ENCODE measurements around the gene TAS2R43.
"Not testable (repeated sequence)": the region's sequence is repeated elsewhere in the genome, so short reads cannot be mapped to it uniquely, and the experiment has no call there.

Gene TAS2R43

DNA sequence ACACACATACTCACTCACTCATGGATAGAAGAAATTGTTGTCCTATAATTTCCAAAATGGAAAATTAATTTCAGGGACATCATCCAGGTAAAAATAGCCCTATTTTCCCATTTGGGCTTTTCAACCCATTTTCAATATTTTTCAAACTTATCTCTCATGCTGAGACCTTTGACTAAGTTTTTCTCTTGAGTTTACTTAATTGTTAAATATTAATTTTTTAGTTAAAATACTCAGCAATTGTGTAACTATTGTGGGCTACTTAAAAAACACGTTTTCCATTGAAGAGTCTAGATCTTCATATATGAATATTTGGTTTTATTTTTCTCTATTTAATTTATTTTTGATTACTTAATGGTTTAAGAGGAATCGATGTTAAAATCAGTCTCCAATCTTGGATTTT, 14.2 kb upstream of the TAS2R43 start:
- Histone ChIP-seq H3K4me3 (ENCODE audit: low read length in 2 of 2) (no peak overlapping the region), H3K36me3 (ENCODE audit: control insufficient read depth in 2 of 2, insufficient read depth in 2 of 2, low read length in 2 of 2) (no peaks in the 10 kb centered on the region), H3K9me3 (ENCODE audit: control insufficient read depth in 2 of 2, low read length in 2 of 2) (no peaks in the 10 kb centered on the region), H3K27ac (ENCODE audit: low read length) (no peak overlapping the region), H3K9ac (ENCODE audit: low read length in 2 of 2) (no peak overlapping the region), H3K27me3 (ENCODE audit: control insufficient read depth in 1 of 2, insufficient read depth in 2 of 2, low read length in 2 of 2) (no peaks in the 10 kb centered on the region), H3K4me1 (ENCODE audit: control insufficient read depth, insufficient read depth, low read length) (no peaks in the 10 kb centered on the region)

GRCh38 chr12:11105546-11105945, 13.4 kb upstream of the TAS2R43 start:
- Histone ChIP-seq H3K4me3 (ENCODE audit: low read length in 2 of 2) (no peak overlapping the region), H3K27ac (ENCODE audit: low read length) (no peak overlapping the region), H3K27me3 (ENCODE audit: control insufficient read depth in 1 of 2, insufficient read depth in 2 of 2, low read length in 2 of 2) (no peaks in the 10 kb centered on the region), H3K36me3 (ENCODE audit: control insufficient read depth in 2 of 2, insufficient read depth in 2 of 2, low read length in 2 of 2) (no peaks in the 10 kb centered on the region), H3K9ac (ENCODE audit: low read length in 2 of 2) (no peak overlapping the region), H3K9me3 (ENCODE audit: control insufficient read depth in 2 of 2, low read length in 2 of 2) (no peaks in the 10 kb centered on the region), H3K4me1 (ENCODE audit: control insufficient read depth, insufficient read depth, low read length) (no peaks in the 10 kb centered on the region)

DNA sequence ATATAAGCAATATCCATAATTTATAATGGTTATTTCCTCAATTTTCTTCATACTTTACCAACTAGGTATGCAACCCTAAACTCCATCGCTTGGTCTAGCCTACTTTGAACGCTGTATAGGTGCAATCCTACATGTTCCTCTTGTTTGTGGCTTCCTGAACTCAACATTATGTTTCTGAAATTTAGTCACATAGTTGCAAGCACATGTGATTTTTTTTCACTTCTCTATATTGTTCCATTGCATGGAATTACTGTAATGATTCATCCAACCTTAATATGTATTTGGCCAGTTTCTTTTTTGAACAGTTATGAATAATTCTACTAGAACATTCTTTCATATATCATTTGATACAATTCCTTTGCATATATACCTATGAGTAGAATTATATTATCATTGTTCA, 2.8 kb upstream of the TAS2R43 start:
- H3K4me1 ChIP-seq (ENCODE audit: control insufficient read depth, insufficient read depth, low read length); H3K9me3 ChIP-seq (ENCODE audit: control insufficient read depth in 2 of 2, low read length in 2 of 2); H3K27ac ChIP-seq (ENCODE audit: low read length); H3K36me3 ChIP-seq (ENCODE audit: control insufficient read depth in 2 of 2, insufficient read depth in 2 of 2, low read length in 2 of 2); H3K27me3 ChIP-seq (ENCODE audit: control insufficient read depth in 1 of 2, insufficient read depth in 2 of 2, low read length in 2 of 2); H3K4me3 ChIP-seq (ENCODE audit: low read length in 2 of 2); H3K9ac ChIP-seq (ENCODE audit: low read length in 2 of 2): not testable (repeated sequence)

DNA sequence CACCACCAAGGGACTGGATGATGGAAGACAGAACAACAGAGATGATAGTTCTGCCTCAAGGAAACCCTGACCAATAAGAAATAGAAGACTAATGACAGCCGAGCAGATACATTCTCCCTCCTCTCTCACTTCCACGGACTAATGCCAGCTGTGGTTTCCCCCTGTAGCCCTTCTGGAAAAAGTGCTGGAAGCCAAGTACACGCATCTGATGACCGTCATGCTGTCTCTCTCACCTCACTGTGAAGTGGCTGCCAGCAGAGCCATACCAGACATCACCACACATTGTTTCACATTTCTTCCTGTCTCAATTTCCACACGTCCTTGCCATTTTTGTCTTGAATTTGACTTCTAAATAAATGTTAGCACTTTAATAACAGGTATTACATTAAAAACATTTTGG, 2.9 kb downstream of the TAS2R43 start:
- Histone ChIP-seq H3K9me3 (ENCODE audit: control insufficient read depth in 2 of 2, low read length in 2 of 2) (no peaks in the 10 kb centered on the region), H3K4me3 (ENCODE audit: low read length in 2 of 2) (no peak overlapping the region), H3K4me1 (ENCODE audit: control insufficient read depth, insufficient read depth, low read length) (no peaks in the 10 kb centered on the region), H3K27me3 (ENCODE audit: control insufficient read depth in 1 of 2, insufficient read depth in 2 of 2, low read length in 2 of 2) (no peaks in the 10 kb centered on the region), H3K36me3 (ENCODE audit: control insufficient read depth in 2 of 2, insufficient read depth in 2 of 2, low read length in 2 of 2) (no peaks in the 10 kb centered on the region), H3K9ac (ENCODE audit: low read length in 2 of 2) (no peak overlapping the region), H3K27ac (ENCODE audit: low read length) (no peak overlapping the region)

DNA sequence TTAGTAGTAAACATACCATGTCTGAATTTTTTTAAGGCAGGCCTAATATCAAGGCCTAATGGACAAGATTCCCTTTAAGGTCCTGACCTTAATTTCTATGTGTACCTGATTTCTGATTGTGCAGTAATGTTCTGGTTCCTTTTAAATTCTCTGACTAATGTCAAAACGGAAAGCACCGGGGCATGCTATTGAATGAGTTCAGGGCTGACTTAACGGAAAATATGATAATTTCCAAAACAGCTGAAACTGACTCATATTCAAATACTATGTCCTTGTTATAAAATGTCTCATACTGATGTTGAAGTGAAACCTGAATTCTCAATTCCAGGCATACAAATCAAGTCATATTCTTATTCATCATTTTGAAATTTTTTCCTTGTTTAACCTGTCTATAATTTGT, 6.7 kb downstream of the TAS2R43 start:
- Histone ChIP-seq H3K9ac (ENCODE audit: low read length in 2 of 2) (no peak overlapping the region), H3K4me3 (ENCODE audit: low read length in 2 of 2) (no peak overlapping the region), H3K36me3 (ENCODE audit: control insufficient read depth in 2 of 2, insufficient read depth in 2 of 2, low read length in 2 of 2) (no peaks in the 10 kb centered on the region), H3K27me3 (ENCODE audit: control insufficient read depth in 1 of 2, insufficient read depth in 2 of 2, low read length in 2 of 2) (no peaks in the 10 kb centered on the region), H3K27ac (ENCODE audit: low read length) (no peak overlapping the region), H3K4me1 (ENCODE audit: control insufficient read depth, insufficient read depth, low read length) (no peaks in the 10 kb centered on the region), H3K9me3 (ENCODE audit: control insufficient read depth in 2 of 2, low read length in 2 of 2) (no peaks in the 10 kb centered on the region)

DNA sequence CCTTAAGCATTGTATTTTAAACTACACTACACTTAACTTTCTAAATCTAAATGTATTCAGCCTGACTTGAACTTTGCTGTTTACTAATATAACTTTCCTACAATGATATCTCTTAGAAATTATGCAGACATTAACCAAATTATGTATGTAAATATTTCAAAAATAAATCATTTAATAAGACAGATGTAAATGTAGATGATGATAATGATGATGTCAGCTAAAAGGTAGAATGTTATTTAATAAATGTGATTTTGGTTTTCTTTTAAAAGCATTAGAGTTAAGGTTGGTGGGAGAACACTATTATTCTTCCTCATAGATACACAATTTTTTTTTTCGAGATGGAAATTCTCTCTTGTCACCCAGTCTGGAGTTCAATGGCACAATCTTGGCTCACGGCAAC, 10.1 kb downstream of the TAS2R43 start:
- no peak overlapping the region for H3K9ac ChIP-seq (ENCODE audit: low read length in 2 of 2)
- H3K9me3 ChIP-seq (ENCODE audit: control insufficient read depth in 2 of 2, low read length in 2 of 2) = no peaks in the 10 kb centered on the region
- no peaks in the 10 kb centered on the region for H3K4me1 ChIP-seq (ENCODE audit: control insufficient read depth, insufficient read depth, low read length)
- H3K27ac ChIP-seq (ENCODE audit: low read length) = no peak overlapping the region
- no peaks in the 10 kb centered on the region for H3K36me3 ChIP-seq (ENCODE audit: control insufficient read depth in 2 of 2, insufficient read depth in 2 of 2, low read length in 2 of 2)
- no peak overlapping the region for H3K4me3 ChIP-seq (ENCODE audit: low read length in 2 of 2)
- no peaks in the 10 kb centered on the region for H3K27me3 ChIP-seq (ENCODE audit: control insufficient read depth in 1 of 2, insufficient read depth in 2 of 2, low read length in 2 of 2)

- H3K9ac ChIP-seq (ENCODE audit: low read length in 2 of 2) = no peak overlapping the region
- no peaks in the 10 kb centered on the region for H3K9me3 ChIP-seq (ENCODE audit: control insufficient read depth in 2 of 2, low read length in 2 of 2)
- H3K36me3 ChIP-seq (ENCODE audit: control insufficient read depth in 2 of 2, insufficient read depth in 2 of 2, low read length in 2 of 2) = no peaks in the 10 kb centered on the region
- H3K4me3 ChIP-seq (ENCODE audit: low read length in 2 of 2) = no peak overlapping the region
- no peak overlapping the region for H3K27ac ChIP-seq (ENCODE audit: low read length)
- no peaks in the 10 kb centered on the region for H3K4me1 ChIP-seq (ENCODE audit: control insufficient read depth, insufficient read depth, low read length)
- no peaks in the 10 kb centered on the region for H3K27me3 ChIP-seq (ENCODE audit: control insufficient read depth in 1 of 2, insufficient read depth in 2 of 2, low read length in 2 of 2)
Measured at GRCh38 chr12:11078246-11078645, 13.9 kb downstream of the TAS2R43 start.

DNA sequence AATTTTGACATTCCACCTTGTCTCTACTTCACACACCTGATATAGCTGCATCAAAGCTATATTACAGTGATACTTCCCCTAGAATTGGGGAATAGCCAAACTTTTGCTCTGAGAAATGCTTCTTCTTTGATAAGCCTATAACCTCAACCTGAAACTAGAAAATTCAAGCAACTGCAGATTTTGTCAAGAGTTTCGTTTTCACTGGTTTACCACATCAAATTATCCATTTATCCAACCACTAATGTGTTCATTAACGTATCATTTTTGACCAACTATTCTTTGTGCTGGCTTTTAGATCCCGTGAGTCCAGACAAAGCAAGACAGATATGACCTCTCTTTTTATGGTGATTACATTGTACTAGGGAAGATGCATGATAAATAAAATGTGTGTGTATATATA, 16.5 kb downstream of the TAS2R43 start:
- no peaks in the 10 kb centered on the region for H3K27me3 ChIP-seq (ENCODE audit: control insufficient read depth in 1 of 2, insufficient read depth in 2 of 2, low read length in 2 of 2)

GRCh38 chr12:11071414-11071813, 20.7 kb downstream of the TAS2R43 start:
- H3K27me3 ChIP-seq (ENCODE audit: control insufficient read depth in 1 of 2, insufficient read depth in 2 of 2, low read length in 2 of 2) = no peaks in the 10 kb centered on the region
- H3K4me1 ChIP-seq (ENCODE audit: control insufficient read depth, insufficient read depth, low read length) = no peaks in the 10 kb centered on the region
- no peak overlapping the region for H3K4me3 ChIP-seq (ENCODE audit: low read length in 2 of 2)
- no peaks in the 10 kb centered on the region for H3K9me3 ChIP-seq (ENCODE audit: control insufficient read depth in 2 of 2, low read length in 2 of 2)
- no peaks in the 10 kb centered on the region for H3K36me3 ChIP-seq (ENCODE audit: control insufficient read depth in 2 of 2, insufficient read depth in 2 of 2, low read length in 2 of 2)
- no peak overlapping the region for H3K9ac ChIP-seq (ENCODE audit: low read length in 2 of 2)
- no peak overlapping the region for H3K27ac ChIP-seq (ENCODE audit: low read length)

More for the DNA sequence above, 16.5 kb downstream of the TAS2R43 start:
- Histone ChIP-seq H3K9me3 (ENCODE audit: control insufficient read depth in 2 of 2, low read length in 2 of 2) (no peaks in the 10 kb centered on the region), H3K36me3 (ENCODE audit: control insufficient read depth in 2 of 2, insufficient read depth in 2 of 2, low read length in 2 of 2) (no peaks in the 10 kb centered on the region), H3K4me3 (ENCODE audit: low read length in 2 of 2) (no peak overlapping the region), H3K4me1 (ENCODE audit: control insufficient read depth, insufficient read depth, low read length) (no peaks in the 10 kb centered on the region), H3K27ac (ENCODE audit: low read length) (no peak overlapping the region), H3K9ac (ENCODE audit: low read length in 2 of 2) (no peak overlapping the region)

DNA sequence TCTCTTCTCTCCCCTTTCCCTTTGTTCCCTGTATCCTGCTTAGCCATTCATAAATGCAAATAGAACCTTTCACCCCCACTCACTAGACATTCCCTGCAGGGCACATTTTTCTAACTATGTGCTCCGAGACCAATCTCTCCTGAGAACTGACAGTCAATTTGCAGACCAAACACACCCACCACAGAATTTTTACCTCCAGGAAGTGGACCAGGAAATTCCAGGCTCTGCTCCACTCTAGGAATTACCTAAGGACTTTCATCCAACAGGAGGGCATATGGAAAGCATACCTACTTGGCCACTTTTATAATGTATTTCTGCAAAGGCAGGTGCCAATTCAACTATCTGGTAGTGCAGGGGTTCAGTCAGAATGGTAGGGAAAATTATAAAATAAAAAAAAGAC, 21.1 kb downstream of the TAS2R43 start:
- Histone ChIP-seq H3K36me3 (ENCODE audit: control insufficient read depth in 2 of 2, insufficient read depth in 2 of 2, low read length in 2 of 2) (no peaks in the 10 kb centered on the region), H3K4me1 (ENCODE audit: control insufficient read depth, insufficient read depth, low read length) (no peaks in the 10 kb centered on the region), H3K4me3 (ENCODE audit: low read length in 2 of 2) (no peak overlapping the region), H3K27me3 (ENCODE audit: control insufficient read depth in 1 of 2, insufficient read depth in 2 of 2, low read length in 2 of 2) (no peaks in the 10 kb centered on the region), H3K9ac (ENCODE audit: low read length in 2 of 2) (no peak overlapping the region), H3K27ac (ENCODE audit: low read length) (no peak overlapping the region), H3K9me3 (ENCODE audit: control insufficient read depth in 2 of 2, low read length in 2 of 2) (no peaks in the 10 kb centered on the region)

- H3K4me3 ChIP-seq (ENCODE audit: low read length in 2 of 2) = no peak overlapping the region
- H3K27ac ChIP-seq (ENCODE audit: low read length) = no peak overlapping the region
Measured at GRCh38 chr12:11069854-11070365, 22.2 kb downstream of the TAS2R43 start.

More at GRCh38 chr12:11069854-11070365, 22.2 kb downstream of the TAS2R43 start:
- Histone ChIP-seq H3K36me3 (ENCODE audit: control insufficient read depth in 2 of 2, insufficient read depth in 2 of 2, low read length in 2 of 2) (no peaks in the 10 kb centered on the region), H3K4me1 (ENCODE audit: control insufficient read depth, insufficient read depth, low read length) (no peaks in the 10 kb centered on the region), H3K27me3 (ENCODE audit: control insufficient read depth in 1 of 2, insufficient read depth in 2 of 2, low read length in 2 of 2) (no peaks in the 10 kb centered on the region), H3K9ac (ENCODE audit: low read length in 2 of 2) (no peak overlapping the region), H3K9me3 (ENCODE audit: control insufficient read depth in 2 of 2, low read length in 2 of 2) (no peaks in the 10 kb centered on the region)
